Measurements from ENCODE around the gene SPDEF. TPM values are rescaled to one million over a fixed set of nuclear protein-coding genes. Genes with fewer than 3 reads are reported as not detected.

The SPDEF gene
- total RNA-seq, 1 donor from 2014 or later = 0.12 TPM

DNA sequence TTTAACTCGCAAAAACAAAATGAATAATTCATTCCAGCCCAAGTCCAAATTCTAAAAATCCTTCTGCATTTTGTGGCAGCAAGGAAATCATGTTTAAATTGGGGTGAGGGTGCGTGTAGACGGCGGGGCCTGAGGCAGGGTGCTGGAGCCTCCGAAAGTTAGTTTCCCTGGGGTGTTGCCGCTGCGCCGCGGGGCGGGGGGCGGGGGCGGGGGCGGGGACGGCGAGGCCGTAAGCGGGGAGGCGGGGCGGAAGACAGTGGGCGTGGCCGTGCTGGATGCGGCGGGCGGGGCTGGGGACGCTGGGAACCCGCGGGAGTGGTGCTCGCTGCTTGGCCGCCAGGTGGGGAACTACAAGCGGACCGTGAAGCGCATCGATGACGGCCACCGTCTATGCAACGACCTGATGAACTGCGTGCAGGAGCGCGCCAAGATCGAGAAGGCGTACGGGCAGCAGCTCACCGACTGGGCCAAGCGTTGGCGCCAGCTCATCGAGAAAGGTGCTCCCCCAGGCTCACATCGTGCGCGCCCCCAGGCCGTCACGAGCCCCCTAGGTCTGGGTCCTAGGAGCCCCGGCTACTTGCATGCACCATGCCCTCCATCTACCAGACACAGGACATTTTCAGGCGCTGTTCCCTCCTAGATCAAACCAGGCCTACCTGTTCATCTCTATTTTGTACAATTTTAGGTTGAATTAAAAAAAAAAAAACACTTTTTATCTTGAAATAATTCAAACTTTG is 29.0 kb downstream of the SPDEF start:
- Mint-ChIP-seq H3K4me3 (peak overlapping the region; percentile 54), H3K36me3 (ENCODE audit: low read depth) (no peaks in the 10 kb centered on the region), H3K9me3 (no peaks in the 10 kb centered on the region), H3K27me3 (ENCODE audit: low read depth) (no peaks in the 10 kb centered on the region), H3K4me1 (peaks cover 7% of the 10 kb centered on the region), H3K27ac (ENCODE audit: unreplicated experiment) (peak overlapping the region; percentile 50)
- peak; percentile 94 for DNase-seq (ENCODE audit: low read depth, low spot score)
- TF ChIP-seq CTCF (conservative IDR thresholded peaks at IDR 0.05) = peak; percentile 78

- Mint-ChIP-seq H3K27me3 (ENCODE audit: low read depth) (no peaks in the 10 kb centered on the region), H3K9me3 (no peaks in the 10 kb centered on the region), H3K36me3 (ENCODE audit: low read depth) (no peaks in the 10 kb centered on the region), H3K27ac (ENCODE audit: unreplicated experiment) (no peak overlapping the region), H3K4me3 (no peak overlapping the region), H3K4me1 (peaks cover 7% of the 10 kb centered on the region)
- DNase-seq (ENCODE audit: low read depth, low spot score) = no peak
- no peak for TF ChIP-seq CTCF (conservative IDR thresholded peaks at IDR 0.05)
These were observed 29.7 kb downstream of the SPDEF start for GRCh38 chr6:34526241-34526972.

- Mint-ChIP-seq H3K27ac (ENCODE audit: unreplicated experiment) (no peak overlapping the region), H3K4me3 (no peak overlapping the region), H3K4me1 (peaks cover 7% of the 10 kb centered on the region), H3K36me3 (ENCODE audit: low read depth) (no peaks in the 10 kb centered on the region), H3K9me3 (no peaks in the 10 kb centered on the region), H3K27me3 (ENCODE audit: low read depth) (no peaks in the 10 kb centered on the region)
- TF ChIP-seq CTCF (conservative IDR thresholded peaks at IDR 0.05) = no peak
- no peak for DNase-seq (ENCODE audit: low read depth, low spot score)
These were observed 30.5 kb downstream of the SPDEF start for GRCh38 chr6:34525431-34526175.

GRCh38 chr6:34524971-34525370 is 31.2 kb downstream of the SPDEF start:
- no peaks in the 10 kb centered on the region for H3K27me3 Mint-ChIP-seq (ENCODE audit: low read depth)
- no peaks in the 10 kb centered on the region for H3K9me3 Mint-ChIP-seq
- TF ChIP-seq CTCF (conservative IDR thresholded peaks at IDR 0.05) = no peak
- H3K4me3 Mint-ChIP-seq = no peak overlapping the region
- peaks cover 7% of the 10 kb centered on the region for H3K4me1 Mint-ChIP-seq
- H3K36me3 Mint-ChIP-seq (ENCODE audit: low read depth) = no peaks in the 10 kb centered on the region
- no peak for DNase-seq (ENCODE audit: low read depth, low spot score)
- no peak overlapping the region for H3K27ac Mint-ChIP-seq (ENCODE audit: unreplicated experiment)

- H3K4me3 Mint-ChIP-seq = no peak overlapping the region
- no peaks in the 10 kb centered on the region for H3K27me3 Mint-ChIP-seq (ENCODE audit: low read depth)
- peaks cover 7% of the 10 kb centered on the region for H3K4me1 Mint-ChIP-seq
- DNase-seq (ENCODE audit: low read depth, low spot score) = no peak
- no peak overlapping the region for H3K27ac Mint-ChIP-seq (ENCODE audit: unreplicated experiment)
- H3K9me3 Mint-ChIP-seq = no peaks in the 10 kb centered on the region
- TF ChIP-seq CTCF (conservative IDR thresholded peaks at IDR 0.05) = no peak
- no peaks in the 10 kb centered on the region for H3K36me3 Mint-ChIP-seq (ENCODE audit: low read depth)
These were observed 31.6 kb downstream of the SPDEF start for GRCh38 chr6:34524499-34524898.
